Mucosa of descending colon (tissue), 3 donors: ENCODE measurements around the gene HERC6. TPM values are rescaled to one million over a fixed set of nuclear protein-coding genes. Genes with fewer than 3 reads are reported as not detected.

Experiments
- ATAC-seq: fragments of 200-7000 bp; cut with Tn5 transposase; one replicate; pipeline ENCODE4 v1.9.1; 2020; ENCODE audit warnings: mild to moderate bottlenecking, moderate library complexity
- DNase-seq, 3 donors: peaks; one replicate each; pipeline ENCODE4 v3.0.0-alpha.2; 2020
- H3K36me3 ChIP-seq: fragments of 200-600 bp; one replicate; pipeline ENCODE4 v1.8.0; 2021; ENCODE audit warnings: low read depth, mild to moderate bottlenecking
- H3K4me1 ChIP-seq: fragments of 200-600 bp; one replicate; pipeline ENCODE4 v1.8.0; 2021; ENCODE audit warnings: low read depth, mild to moderate bottlenecking
- H3K4me3 ChIP-seq: fragments of 200-600 bp; one replicate; pipeline ENCODE4 v1.8.0; 2021; ENCODE audit warnings: mild to moderate bottlenecking
- H3K9me3 ChIP-seq: fragments of 200-600 bp; one replicate; pipeline ENCODE4 v1.8.0; 2021; ENCODE audit warnings: mild to moderate bottlenecking
- intact Hi-C, 2 donors: fragments of 100-400 bp; cut with DNase I in 1 of 2; cut with micrococcal nuclease in 1 of 2; formaldehyde crosslinking; loops; one replicate each; pipeline versions ENCODE4 v1.11.0 to v1.11.1; 2022; cut with DNase I, micrococcal nuclease
- total RNA-seq, 3 donors: library from RNA; stranded (reverse); fragmentation: NEBNext Ultra II Directional in 2 of 3; extraction: Animal tissue kit (Norgen Biotek cat#: 25700) in 2 of 3; gene quantifications; one replicate each; pipeline versions ENCODE4 v1.2.1 to v1.2.4, GENCODE V29; 2021 to 2023
- TF ChIP-seq, protein P1 (sequence below): fragments of 200-600 bp; IDR thresholded peaks from one replicate; pipeline ENCODE4 v1.8.0; 2022; ENCODE audit warnings: antibody characterized with exemption, mild to moderate bottlenecking
- donor health status: DM: no; HTN: no; CAD: no; lungs with moderate emphysema.
- donor health status: DM: no; HTN: no; CAD: no.
- donor health status: DM: no; HTN: yes; CAD: no.

The HERC6 gene
- total RNA-seq, 3 donors from 2014 or later = 7.5 to 8.8 (median 8.2) TPM

DNA sequence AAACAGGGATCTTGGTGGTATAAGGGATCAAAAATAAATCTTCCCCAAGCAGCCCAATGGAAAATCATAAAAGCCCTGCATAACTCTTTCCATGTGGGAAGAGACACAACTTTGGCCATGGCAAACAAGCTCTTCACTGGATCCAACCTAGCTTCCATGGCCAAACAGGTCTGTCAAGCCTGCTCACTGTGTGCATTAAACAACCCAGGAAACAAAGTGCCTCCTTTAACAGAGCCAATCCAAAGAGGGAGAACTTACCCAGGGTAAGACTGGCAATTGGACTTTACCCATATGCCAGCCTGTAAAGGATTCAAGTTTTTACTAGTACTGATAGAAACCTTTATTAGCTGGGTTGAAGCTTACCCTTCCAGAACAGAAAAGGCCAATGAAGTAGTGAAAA lies 70.6 kb downstream of the HERC6 start:
- TF ChIP-seq, protein P1, sequence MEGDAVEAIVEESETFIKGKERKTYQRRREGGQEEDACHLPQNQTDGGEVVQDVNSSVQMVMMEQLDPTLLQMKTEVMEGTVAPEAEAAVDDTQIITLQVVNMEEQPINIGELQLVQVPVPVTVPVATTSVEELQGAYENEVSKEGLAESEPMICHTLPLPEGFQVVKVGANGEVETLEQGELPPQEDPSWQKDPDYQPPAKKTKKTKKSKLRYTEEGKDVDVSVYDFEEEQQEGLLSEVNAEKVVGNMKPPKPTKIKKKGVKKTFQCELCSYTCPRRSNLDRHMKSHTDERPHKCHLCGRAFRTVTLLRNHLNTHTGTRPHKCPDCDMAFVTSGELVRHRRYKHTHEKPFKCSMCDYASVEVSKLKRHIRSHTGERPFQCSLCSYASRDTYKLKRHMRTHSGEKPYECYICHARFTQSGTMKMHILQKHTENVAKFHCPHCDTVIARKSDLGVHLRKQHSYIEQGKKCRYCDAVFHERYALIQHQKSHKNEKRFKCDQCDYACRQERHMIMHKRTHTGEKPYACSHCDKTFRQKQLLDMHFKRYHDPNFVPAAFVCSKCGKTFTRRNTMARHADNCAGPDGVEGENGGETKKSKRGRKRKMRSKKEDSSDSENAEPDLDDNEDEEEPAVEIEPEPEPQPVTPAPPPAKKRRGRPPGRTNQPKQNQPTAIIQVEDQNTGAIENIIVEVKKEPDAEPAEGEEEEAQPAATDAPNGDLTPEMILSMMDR = no peak
- Histone ChIP-seq H3K9me3 (no peaks in the 10 kb centered on the region), H3K36me3 (no peaks in the 10 kb centered on the region), H3K4me1 (no peaks in the 10 kb centered on the region), H3K4me3 (no peak overlapping the region)
- DNase-seq (peak in 1 of 3 donors; percentile 19), ATAC-seq (peak; percentile 78)
- intact Hi-C loops = no loop called here

DNA sequence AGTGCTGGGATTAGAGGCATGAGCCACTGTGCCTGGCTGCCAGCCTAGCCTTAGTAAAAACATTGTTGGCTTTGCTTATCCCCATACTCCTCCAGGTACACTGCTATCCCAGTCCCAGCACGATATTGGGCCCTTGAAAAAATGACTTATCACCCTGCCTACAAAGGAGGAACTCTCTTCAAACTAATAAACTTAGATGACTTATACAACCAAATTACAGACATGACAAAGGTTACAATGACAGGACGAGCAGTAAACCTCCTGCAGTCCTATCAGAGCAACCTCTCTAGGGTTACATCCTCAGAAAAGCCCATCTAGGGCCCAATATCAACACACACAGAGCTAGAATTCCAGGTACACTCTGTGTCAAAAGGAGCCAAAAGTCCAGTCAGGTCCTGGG lies 72.6 kb downstream of the HERC6 start:
- ATAC-seq = peak; percentile 77
- TF ChIP-seq, protein P1 = no peak
- Histone ChIP-seq H3K4me1 (no peaks in the 10 kb centered on the region), H3K4me3 (no peak overlapping the region), H3K9me3 (no peaks in the 10 kb centered on the region), H3K36me3 (no peaks in the 10 kb centered on the region)
- no peak for DNase-seq
- intact Hi-C loops = no loop called here

DNA sequence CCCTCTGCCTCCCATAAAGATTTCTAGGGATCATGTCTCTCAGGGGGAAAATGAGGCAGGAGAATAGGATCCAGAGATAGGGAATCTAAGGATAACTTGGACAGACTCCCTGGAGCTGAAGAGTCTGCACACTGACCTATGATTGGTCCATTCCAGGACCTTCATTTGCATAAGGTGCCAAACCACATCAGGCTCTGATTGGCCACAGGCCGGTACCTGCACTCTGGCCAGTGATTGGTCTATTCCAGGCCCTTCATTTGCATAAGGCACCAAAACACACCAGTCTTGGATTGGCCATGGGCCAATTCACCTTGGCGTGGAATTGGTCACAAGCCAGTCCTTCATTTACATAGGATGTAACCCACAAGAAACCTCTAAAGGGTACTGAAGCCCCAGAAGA lies 74.3 kb downstream of the HERC6 start:
- Histone ChIP-seq H3K4me3 (no peak overlapping the region), H3K4me1 (no peaks in the 10 kb centered on the region), H3K9me3 (no peaks in the 10 kb centered on the region), H3K36me3 (no peaks in the 10 kb centered on the region)
- DNase-seq (no peak), ATAC-seq (no peak)
- TF ChIP-seq, protein P1 = no peak
- intact Hi-C loops = no loop called here

DNA sequence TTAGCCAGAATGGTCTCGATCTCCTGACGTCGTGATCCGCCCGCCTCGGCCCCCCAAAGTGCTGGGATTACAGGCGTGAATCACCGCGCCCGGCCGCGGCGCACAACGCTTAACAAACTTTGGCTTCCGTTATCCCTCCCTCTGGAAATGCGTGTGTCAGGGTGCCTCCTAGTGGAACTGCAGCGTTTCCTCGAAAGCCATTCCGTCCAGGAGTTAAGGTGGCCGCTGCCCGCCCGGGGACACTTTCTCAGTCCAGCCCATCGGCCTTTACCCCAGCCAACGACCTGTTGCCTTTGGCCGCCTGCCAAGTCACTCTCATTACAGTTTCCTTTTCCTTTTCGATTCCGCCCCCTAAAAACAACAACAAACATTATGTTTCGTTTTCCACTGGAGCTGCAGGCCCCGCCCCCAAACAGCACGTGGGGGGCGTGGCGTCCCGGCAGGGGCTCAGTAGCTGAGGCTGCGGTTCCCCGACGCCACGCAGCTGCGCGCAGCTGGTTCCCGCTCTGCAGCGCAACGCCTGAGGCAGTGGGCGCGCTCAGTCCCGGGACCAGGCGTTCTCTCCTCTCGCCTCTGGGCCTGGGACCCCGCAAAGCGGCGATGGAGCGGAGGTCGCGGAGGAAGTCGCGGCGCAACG lies 78.1 kb downstream of the HERC6 start, which contains the start of gene HERC5:
HERC5 (plus strand) TSS at position 450 of the 637 bp plus-strand sequence; CDS start at position 601, 151 bp downstream.
- Histone ChIP-seq H3K9me3 (no peaks in the 10 kb centered on the region), H3K4me1 (no peaks in the 10 kb centered on the region), H3K4me3 (peak within 1 kb of the TSS; percentile 3), H3K36me3 (no peaks in the 10 kb centered on the region)
- TF ChIP-seq, protein P1 = peak; percentile 39
- DNase-seq (peak; percentile 93 to 94 (median 93)), ATAC-seq (peak; percentile 97)
- intact Hi-C loops = loop anchor here in 1 of 2 donors (5.0 kb wide), 1 partner anchor 79 kb away; the partner anchor contains the start of gene HERC6

DNA sequence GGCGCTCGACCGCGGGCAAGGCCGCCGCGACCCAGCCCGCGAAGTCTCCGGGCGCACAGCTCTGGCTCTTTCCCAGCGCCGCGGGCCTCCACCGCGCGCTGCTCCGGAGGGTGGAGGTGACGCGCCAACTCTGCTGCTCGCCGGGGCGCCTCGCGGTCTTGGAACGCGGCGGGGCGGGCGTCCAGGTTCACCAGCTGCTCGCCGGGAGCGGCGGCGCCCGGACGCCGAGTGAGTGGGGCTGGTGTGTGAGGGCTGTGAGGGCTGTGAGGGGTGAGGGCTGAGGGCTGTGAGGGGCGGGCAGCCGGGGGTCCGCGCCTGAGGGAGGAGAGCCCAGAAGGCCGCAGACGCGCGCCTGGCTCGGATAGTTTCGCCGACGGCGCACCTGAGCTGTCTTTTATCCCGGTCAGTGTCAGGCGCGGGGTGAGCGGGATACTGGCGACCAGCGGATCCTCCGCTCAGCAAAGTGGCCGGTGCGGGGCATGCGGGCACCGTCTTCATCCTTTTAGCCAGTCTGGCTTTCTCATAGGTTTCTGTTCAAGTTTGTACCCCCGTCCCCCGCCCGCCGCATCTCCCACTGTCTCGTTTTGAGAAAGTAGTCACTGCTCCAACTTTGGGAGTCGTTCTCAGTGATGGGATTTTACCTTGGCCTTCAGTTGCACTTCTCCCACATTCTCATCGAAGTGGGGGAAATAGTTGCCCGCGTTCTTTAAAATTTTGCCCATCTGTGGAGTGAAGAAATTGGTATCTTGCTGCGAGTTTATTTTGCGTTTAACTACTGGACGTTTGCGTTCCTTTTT lies 78.9 kb downstream of the HERC6 start:
- peak; percentile 61 for ATAC-seq
- H3K4me1 ChIP-seq = no peaks in the 10 kb centered on the region

More for the DNA sequence above, 78.9 kb downstream of the HERC6 start:
- Histone ChIP-seq H3K4me3 (peak overlapping the region; percentile 3), H3K9me3 (no peaks in the 10 kb centered on the region), H3K36me3 (no peaks in the 10 kb centered on the region)
- TF ChIP-seq, protein P1 = no peak
- DNase-seq = peak; percentile 31 to 74 (median 66)
- intact Hi-C loops = loop anchor here in 1 of 2 donors (5.0 kb wide), 1 partner anchor 80 kb away; the partner anchor contains the start of gene HERC6
